Measurements from ENCODE around the gene SLC6A17. TPM values are rescaled to one million over a fixed set of nuclear protein-coding genes. Genes with fewer than 3 reads are reported as not detected.

The SLC6A17 gene
- polyA plus RNA-seq, 1 donor: 0.83 TPM

DNA sequence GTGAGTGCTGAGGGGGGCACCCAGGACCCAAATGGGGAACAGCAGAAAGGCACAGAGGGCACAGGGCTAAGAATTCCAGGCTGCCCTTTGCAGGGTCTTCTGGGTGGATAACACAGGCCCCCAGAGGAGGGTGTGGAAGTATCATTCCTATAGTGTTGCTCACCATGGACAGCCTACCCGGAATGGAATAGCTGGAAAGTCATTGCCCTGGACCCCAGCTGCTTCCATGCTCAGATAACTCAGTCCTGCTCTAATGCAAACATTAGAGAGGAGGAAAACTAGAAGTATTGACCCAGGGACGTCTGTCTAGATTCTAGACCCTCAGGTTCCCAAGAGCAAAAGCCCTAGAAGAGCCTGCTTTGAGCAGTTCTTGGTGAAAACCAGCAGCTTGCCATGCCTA, 24.7 kb downstream of the SLC6A17 start:
- no peak for DNase-seq

DNA sequence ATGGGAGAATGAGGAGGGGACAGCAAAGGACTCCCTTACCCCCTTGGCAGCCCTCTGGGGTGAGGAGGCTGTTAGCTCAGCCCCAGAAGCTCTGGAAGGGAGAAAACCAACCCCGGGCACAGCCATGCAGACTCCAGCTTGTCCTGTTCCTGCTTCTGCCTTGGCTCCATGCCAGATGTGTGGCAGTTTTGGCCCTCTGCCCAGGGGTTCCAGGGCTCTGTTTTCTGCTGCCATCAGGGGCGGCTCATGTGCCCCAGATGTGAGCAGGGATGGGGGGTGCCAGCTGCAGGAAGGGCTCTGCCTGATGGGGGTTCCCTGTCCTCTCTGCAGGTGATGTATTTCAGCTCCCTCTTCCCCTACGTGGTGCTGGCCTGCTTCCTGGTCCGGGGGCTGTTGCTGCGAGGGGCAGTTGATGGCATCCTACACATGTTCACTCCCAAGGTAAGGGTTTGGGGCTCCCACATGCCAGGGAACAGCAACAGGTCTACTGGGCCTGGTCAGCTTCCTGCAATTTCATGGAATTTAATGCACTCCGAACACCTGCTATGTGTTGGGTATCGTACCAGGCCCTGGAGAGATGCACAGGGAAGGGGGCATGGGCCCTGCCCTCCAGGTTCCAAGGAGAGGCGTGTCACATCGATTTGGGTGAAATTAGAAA, 26.1 kb downstream of the SLC6A17 start:
- DNase-seq: no peak

DNA sequence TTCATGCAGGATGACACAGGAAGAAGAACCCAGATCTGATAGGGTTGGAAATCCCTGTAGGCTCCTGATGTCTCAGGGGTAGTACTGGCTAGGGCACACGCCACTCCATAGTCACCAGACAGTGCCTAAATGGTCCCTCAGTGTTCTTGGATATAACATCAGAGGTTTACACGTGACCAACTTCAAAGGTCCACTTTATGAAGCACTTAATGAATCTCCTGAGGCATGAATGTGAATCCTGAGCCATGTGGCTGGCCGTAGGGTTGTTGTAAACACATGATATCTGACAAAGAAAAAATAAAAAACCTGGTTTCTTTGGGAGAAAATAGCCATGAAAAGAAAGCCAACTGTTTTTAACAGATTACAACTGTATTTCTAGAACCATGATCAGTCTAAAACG, 27.5 kb downstream of the SLC6A17 start:
- no peak for DNase-seq

DNA sequence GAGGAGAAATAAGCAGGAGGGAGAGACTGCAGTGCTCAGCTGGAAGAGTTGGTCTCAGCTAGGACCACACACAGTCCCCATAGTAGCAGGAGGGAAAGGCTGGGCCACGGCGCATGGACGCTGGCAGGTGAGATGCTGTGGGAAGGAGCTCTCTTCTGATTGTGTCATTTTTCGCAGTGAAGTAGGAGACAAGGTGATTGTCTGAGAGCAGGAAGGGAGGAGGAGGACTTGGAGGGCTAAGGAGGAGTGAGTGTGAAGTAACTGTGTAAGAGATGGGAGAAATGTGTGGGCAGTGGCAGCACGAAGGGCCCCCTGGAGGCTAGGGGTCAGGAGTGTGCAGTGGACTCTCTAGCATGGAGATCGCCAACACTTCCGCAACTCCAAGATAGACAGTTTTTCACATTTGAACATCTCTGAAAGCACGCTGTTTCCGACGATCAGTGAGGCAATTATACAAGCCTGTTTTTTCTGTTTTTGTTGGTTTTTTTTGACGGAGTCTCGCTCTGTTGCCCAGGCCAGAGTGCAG, 33.4 kb downstream of the SLC6A17 start:
- DNase-seq: no peak

DNA sequence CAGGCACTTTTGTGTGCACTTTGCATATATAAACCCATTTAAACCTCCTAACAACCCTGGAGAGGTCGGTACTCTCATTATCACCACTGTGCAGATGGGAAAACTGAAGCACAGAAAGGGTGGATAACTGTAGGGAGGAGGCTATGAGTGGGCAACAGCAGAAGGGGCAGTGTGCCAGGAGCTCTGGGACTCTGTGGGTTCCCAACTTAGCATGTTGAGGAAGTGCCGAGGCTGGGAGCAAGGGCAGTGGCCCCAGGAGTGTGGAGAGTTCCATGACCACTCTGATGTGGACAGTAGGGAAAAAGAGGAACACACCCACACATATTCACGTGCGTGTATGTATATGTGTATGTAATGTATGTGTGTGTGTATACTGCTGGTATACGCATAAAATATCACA, 34.2 kb downstream of the SLC6A17 start:
- no peak for DNase-seq

DNA sequence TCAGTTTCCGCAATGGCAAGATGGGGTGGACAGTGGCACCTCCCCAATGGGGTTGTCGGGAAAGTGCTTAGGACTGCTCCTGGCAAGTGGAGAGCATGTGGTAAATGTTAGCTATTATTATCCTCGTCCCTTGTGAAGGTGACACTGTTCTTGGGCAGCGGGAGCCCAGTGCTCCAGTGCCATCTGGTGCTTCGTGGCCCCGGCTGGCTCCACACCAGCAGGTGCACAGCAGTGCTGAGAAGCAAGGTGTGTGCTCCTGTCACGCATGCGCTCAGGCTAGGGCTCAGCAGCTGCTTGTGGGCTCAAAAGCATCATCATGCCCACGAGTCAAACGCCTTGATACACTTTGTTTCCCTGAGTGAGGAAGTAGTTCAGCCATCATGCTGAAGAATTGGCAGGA, 34.9 kb downstream of the SLC6A17 start:
- no peak for DNase-seq

DNA sequence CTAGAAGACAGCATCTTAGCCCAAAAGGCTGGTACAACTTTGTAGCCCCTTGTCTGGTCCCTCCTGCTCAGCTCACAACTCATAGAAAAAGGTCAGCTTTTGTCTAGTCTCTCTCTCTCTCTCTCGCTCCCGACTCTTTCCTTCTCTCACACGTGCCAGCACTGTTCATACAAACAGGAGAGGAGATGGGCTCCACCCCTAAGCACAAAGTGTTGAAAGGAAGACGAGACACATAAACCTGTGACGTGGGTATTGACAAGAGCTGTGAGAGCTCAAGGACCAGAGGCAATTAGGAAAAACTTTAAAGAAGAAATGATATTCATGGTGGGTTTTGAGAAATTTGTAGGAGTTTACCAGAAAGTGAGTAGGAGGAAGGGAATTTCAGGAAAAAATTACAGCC, 36.3 kb downstream of the SLC6A17 start:
- no peak for DNase-seq

DNA sequence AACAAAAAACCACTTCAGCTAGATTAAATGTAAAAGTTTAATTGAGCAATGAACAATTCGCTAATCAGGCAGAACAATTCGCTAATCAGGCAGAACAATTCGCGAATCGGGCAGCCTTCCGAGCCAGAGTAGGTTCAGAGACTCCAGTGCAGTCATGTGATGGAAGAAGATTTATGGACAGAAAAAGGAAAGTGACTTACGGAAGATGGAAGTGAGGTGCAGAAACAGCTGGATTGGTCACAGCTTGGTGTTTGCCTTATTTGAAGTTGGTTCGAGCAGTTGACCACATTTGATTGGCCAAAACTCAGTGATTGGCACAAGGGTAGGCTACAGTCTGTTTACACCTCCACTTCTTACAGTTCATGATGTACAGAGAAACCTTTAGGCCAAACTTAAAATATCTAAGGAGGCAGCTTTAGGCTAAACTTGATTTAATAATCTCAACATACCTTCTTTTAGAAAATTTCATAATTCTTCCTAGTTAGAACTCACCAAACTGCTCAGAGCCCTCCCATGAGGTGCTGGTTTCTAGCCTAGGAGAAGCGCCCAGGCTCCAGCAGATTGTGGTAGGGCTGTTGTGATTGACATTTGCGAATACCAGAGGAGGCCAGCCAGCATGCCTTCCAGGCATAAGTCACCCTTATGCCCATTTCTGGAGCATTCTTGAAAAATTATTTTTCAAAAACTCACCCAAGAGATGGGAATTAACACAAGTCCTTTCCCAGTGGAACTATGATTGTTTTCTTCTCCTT, 37.0 kb downstream of the SLC6A17 start:
- no peak for DNase-seq

DNA sequence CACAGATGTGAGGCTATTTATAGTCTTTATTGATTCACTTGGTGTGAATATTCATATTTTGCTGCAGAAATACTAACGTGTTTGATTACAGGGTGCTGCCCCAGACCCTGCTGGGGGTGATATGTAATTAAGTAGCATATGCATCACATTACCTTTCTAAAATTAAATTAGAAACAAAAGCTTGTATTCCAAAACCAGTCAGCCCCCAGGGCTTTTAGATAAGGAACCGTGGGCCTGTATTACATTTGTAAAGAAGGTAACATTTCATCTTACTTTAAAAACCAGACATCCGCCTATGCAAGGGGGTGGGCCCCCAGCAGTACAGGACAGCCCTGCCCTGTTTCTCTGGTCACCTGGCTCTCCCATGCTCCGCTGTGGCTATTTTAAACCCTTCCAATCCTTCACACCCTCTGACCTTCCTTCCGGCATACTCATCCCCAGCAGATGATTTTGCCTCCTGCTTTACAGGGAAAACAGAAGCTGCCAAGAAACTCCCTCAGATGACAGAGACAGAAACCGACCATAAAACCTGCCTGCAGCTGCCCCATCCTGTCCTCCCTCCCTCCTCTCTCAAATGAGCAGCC, 37.8 kb downstream of the SLC6A17 start:
- no peak for DNase-seq

DNA sequence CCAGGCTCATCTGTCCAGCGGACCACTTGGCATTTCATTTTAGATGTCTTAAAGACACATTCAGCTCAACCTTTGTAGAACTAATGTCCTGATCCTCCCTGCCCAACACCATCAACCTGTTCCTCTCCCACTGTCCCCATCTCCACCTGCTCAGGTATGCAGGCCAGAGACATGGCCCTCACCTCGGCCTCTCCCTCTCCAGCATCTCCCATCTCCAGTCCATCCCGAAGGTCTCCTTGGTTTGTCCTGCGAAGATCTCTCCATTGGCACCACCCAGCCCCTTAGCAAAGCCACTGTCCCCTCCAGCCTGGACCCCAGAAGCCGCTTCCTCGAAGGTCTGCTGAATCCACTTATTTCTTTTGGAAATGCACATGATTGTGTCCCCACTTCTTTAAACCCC, 38.9 kb downstream of the SLC6A17 start:
- no peak for DNase-seq

DNA sequence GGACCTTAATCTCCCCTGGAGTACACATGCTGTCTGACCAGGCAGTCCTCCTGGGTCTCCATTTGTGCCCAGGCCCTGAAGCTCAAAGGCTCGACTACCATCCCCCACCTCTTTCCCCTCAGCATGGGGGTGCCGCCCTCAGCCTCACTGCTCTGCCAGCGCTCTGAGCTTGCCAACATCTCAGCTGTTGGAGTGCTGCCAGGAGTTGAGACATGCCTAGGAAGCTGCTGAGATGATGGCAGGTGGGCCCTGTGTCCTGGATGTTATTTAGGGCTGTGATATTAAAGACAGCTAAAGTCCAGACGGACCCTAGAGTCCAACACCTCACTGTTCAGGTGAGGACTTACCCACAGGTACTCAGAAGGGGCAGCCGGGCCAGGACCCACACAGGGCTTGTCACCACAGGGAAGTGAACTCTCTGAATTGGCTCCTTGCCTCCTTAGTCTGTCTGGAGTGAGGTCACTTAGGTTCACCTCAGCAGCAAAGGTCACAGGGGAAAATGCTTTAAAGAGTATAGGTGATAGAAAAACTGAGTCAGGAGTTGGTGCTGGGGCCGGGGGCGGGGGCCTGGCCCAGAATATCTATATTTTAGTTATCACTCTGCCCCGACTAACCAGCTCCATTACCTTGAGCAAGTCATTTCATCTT, 40.1 kb downstream of the SLC6A17 start:
- DNase-seq: no peak

DNA sequence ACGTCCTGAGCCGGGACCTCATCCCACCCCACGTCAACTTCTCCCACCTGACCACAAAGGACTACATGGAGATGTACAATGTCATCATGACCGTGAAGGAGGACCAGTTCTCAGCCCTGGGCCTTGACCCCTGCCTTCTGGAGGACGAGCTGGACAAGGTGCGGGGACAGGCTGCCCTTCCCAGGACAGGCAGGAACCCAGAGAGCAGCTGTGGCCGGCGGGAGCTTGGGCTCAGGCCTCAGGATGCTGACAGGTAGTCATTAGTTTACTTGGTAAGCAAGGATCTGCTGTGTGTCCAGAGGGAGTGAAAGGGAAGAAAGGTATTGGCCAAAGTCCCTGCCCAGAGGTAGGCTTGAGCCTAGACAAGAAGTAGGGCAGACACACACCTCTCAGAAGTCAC, 42.2 kb downstream of the SLC6A17 start:
- no peak for DNase-seq

DNA sequence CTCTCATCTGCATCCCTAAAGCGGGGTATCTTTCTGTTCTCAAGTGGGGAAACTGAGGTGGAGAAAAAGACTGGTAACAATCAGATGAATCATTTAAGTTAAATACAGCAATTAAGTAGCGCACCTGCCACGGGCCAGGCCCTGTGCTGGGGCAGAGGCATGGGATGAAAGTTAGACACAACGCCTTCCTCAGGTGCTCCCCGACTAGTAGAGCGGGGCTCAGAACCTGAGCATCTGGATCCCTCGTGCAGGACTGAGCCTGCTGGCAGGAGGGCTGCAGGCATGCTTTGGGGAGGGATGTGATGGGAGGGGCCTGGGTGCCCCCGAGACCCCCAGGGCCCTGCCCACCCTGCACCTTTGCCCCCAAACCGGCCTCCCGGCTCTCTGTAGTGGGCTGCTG, 44.9 kb downstream of the SLC6A17 start:
- no peak for DNase-seq

DNA sequence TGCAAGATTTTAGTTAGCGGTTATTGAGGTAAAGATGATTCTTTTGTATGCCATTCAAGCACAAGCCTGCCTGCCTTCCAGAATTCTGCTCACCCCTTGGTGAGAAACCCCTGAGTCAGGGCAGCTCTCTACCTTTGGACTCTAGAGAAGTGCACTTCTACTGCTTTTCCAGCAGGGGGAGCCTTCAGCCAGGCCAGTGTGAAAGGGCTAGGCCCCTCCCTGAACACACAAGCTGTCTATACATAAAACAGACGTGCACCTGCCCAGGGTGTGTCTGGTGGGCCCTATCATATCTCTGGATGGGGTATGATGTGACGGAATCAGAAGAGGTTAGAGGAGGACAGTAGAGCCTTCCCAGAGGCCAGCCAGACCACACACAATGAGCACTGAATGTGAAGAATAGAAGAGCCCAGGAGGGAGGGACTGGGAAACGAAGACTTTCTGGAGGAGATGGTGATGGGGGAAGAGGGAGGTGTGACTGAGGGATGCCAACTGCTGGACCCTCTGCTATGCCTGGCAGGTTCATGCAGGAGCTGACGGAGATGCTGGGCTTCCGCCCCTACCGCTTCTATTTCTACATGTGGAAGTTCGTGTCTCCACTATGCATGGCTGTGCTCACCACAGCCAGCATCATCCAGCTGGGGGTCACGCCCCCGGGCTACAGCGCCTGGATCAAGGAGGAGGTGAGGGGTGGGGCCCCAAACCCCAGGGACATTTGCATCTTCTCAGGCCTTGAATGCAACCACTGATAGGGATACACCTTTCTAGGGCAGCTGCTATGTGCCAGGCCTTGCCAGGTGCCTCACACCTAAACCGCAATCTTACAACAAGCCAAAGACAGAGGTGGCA, 46.8 kb downstream of the SLC6A17 start:
- DNase-seq: no peak

DNA sequence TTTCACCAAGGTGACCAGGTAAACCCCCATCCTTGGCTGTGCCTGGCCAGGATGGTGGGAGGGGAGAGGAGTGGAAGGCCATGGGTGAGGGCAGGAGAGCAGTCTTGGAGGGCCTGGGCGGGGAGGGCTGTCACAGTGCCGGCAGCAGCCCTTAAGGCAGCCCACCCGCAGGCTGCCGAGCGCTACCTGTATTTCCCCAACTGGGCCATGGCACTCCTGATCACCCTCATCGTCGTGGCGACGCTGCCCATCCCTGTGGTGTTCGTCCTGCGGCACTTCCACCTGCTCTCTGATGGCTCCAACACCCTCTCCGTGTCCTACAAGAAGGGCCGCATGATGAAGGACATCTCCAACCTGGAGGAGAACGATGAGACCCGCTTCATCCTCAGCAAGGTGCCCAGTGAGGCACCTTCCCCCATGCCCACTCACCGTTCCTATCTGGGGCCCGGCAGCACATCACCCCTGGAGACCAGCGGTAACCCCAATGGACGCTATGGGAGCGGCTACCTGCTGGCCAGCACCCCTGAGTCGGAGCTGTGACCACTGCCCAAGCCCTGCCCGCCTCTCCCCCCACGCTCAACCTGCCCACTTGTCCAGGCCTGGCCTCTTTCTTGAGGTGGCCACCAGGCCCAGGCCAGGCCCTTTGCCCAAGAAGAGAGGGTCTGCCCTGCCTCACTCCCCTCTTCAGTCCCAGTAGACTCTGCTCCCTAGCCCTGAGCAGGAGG, 47.8 kb downstream of the SLC6A17 start:
- no peak for DNase-seq

DNA sequence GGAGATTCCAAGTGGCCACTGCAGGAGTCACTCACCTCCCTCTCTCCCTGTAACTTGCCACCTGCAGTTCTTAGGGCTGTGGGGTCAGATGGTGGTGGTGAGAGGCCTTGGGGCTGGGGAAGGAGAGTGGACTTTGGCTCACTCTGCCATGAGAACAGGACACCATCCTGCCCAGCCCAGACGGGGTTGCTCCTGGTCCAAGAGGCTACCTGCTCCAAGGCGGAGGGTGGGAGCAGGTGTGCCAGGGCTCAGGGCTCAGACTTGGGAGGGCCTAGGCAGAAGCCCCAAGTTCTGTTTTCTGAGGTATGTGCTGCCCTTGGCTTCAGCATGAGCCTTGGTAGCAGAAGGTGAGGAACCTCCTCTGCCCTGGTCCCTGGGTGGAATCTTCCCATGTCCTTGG, 48.5 kb downstream of the SLC6A17 start:
- DNase-seq: no peak

DNA sequence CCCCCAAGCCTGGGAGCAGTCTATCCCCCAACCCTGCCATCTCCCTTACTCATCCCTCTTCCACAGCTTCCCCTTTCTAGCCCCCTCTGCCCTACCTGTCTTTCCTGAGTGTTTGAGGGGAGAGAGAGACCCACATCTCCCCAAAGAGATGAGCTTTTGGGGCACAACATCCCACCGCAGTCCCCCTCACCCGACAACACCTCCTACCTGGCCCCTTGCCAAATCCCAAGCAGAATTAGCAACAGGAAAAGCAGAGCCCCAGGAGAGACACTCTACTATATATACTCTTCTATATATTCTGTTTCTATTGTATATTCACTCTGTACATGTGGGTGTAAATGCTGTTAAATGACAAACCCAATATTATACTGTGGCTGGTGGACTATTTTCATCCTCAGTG, 49.9 kb downstream of the SLC6A17 start:
- DNase-seq: no peak

DNA sequence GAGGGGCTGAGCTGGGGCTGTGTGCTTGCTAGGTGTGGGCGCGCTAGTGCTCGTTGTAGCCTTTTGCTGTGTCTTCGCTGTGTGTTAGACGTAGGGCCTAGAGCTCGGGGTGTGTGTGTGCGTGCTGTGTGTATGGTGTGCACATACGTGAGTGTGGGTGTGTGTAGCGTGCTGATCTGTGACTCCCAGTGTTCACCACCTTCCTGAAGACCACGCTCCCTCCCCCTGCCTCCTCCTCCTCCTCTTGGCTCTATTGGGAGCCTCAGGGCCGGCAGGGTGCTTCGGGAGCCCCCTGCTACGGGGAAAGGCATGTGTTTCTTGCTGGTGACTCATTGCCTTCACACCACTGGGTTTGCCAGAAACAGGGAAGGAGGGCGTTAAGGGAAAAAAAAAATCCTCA, 50.4 kb downstream of the SLC6A17 start:
- no peak for DNase-seq

DNA sequence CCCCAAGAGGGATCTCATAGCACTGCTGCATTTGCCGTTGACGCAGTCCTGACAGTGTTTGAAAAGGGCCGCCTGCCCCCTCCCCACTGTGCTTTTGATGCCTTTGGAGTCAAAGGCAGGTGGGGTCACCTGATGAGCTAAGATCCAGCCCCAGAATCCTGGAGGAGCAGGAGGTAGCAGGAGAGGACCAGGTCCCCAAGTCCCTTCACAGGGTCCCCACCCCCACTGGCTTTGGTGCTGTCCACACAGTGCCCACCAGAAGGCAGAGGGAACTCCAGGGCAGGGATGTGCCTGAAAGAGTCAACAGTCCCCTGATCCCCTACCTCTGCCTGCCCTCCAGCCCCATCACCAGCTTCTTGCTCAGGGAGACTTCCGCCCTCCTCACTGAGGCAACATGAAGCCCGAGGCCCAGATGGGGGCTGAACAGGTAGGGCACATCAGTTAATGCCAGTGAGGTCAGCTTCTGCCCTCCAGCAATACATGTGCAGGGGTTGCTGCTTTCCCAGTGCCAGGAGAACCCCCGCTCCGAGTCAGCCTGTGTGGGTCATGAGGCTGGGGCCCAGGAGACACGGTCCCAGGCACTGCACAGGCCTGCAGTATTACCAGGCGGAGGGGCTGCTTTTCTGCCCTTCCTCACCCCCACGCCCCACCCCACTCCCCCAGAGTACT, 51.0 kb downstream of the SLC6A17 start:
- DNase-seq: no peak

DNA sequence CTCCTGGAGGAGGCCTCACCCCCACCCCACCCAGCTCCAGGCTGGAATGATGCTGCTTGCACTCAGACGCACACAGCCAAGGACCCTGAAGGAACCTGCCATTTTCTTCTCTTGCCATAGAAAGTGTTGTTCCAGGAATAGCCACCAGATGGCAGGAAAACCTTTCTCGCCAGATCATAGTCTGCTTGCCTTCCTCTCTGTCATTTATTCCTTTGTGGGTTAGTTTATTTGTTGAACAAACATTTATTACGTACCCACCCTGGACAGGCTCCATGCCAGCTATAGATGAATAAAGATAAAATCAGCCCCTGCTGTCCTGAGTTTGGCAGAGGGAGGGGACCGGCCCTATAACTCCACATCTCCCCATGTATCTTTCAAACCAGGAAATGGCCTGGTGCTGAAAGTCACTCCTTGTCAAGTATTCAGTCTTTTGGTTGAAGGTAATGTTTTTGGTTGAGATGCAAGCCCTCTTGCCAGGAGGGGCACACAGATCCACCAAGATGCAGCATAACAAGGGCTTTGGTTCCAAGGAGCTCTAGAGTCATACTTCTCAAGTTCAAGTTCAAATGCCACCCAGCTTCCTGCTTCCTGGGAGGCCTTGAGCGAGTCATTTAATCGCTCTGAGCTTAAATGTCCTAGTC, 52.8 kb downstream of the SLC6A17 start:
- DNase-seq: peak; percentile 54

DNA sequence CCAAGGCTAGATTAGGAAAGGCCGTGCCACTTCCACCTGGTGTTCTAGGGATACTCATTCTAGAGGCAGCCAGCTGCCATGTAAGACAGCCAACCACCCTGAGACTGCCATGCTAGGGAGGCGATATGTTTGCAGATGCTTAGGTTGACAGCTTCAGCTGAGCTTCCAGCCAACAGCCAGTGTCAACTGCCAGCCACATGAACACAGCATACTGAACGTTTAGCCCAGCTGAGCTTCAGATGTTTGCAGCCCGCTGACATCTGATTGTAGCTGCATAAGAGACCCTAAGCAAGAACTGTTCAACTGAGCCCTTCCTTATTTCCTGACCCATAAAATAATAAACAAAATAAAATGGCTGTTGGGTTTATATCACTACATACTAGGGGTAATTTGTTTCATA, 54.9 kb downstream of the SLC6A17 start:
- DNase-seq: no peak
